H1 (cell line): ENCODE data around the gene CISH. TPM values are rescaled to one million over a fixed set of nuclear protein-coding genes. Genes with fewer than 3 reads are reported as not detected.

Source experiments
- CEBPB ChIP-seq: IDR thresholded peaks from 2 replicates; pipeline ENCODE4 v1.6.1; 2012; ENCODE audit warnings: low read depth, low read length
- EZH2 ChIP-seq: fragments of 200-600 bp; sonication (generic); IDR thresholded peaks from 2 replicates; pipeline ENCODE4 v1.7.1; 2012; ENCODE audit warnings: low read depth, mild to moderate bottlenecking, moderate library complexity, low read length, inconsistent platforms; ENCODE audit not compliant: severe bottlenecking
- FOSL1 ChIP-seq: IDR thresholded peaks from 2 replicates; pipeline ENCODE4 v1.6.1; 2011; ENCODE audit warnings: mild to moderate bottlenecking, low read depth, low read length, moderate library complexity; ENCODE audit not compliant: insufficient read depth
- HDAC6 ChIP-seq: IDR thresholded peaks from one replicate; pipeline ENCODE4 v1.7.1; 2012; ENCODE audit warnings: low read depth, mild to moderate bottlenecking, inconsistent platforms, low read length, moderate library complexity
- POU5F1 ChIP-seq: IDR thresholded peaks from 2 replicates; pipeline ENCODE4 v1.6.1; 2011; ENCODE audit warnings: low read depth, mild to moderate bottlenecking, low read length, moderate library complexity
- SP1 ChIP-seq: IDR thresholded peaks from 2 replicates; pipeline ENCODE4 v1.6.1; 2011; ENCODE audit warnings: low read depth, low read length
- SUZ12 ChIP-seq: fragments of 200-600 bp; sonication (generic); IDR thresholded peaks from 2 replicates; pipeline ENCODE4 v1.6.1; 2012; ENCODE audit warnings: mild to moderate bottlenecking, inconsistent platforms, low read length, moderate library complexity, mixed read lengths
- TEAD4 ChIP-seq: IDR thresholded peaks from 2 replicates; pipeline ENCODE4 v1.6.1; 2012; ENCODE audit warnings: low read depth, low read length, inconsistent platforms, mixed read lengths
- polyA plus RNA-seq, 7 experiments: library from polyadenylated mRNA; depleted of rRNA in 3 of 7; stranded (reverse) in 5 of 7; unstranded in 2 of 7; fragments of >200 nt in 5 of 7; fragments of 200-250 nt in 2 of 7; gene quantifications; 1 replicate in 5 of 7; 2 replicates in 1 of 7; 4 replicates in 1 of 7; pipeline versions ENCODE4 v1.2.1 to v1.2.3, GENCODE V29; 2011 to 2013; ENCODE audit warnings: missing spikeins in 2 of 7, mixed read lengths in 2 of 7
- total RNA-seq: library from RNA; stranded (reverse); fragmentation: NEBNext Ultra II Directional; extraction: Animal tissue kit (Norgen Biotek cat#: 25700); gene quantifications from 2 replicates; pipeline ENCODE4 v1.2.1, GENCODE V29; 2021

The CISH gene
- total and polyA plus RNA-seq, 2 of the 8 experiments (the other 6 are each of a cell fraction or from before 2014, with no cell fraction given): 1.9 to 2.2 TPM

GRCh38 chr3:50592568-50592967 lies 19.0 kb downstream of the CISH start (continued):
- no peak for TF ChIP-seq POU5F1
- no peak for TF ChIP-seq EZH2
- TF ChIP-seq FOSL1: no peak
- no peak for TF ChIP-seq HDAC6
- no peak for TF ChIP-seq CEBPB
- TF ChIP-seq SUZ12: no peak
- TF ChIP-seq TEAD4: no peak
- TF ChIP-seq SP1: no peak
